AG09319 (cell line): ENCODE measurements around the gene COG7.

ENCODE experiments used
- DNase-seq: peaks from one replicate; pipeline ENCODE4 v3.0.0-alpha.2; 2010; ENCODE audit warnings: low read depth; ENCODE audit errors: extremely low read depth
- CTCF ChIP-seq: IDR thresholded peaks from 2 replicates; pipeline ENCODE4 v1.5.1; 2011; ENCODE audit warnings: low read depth, mild to moderate bottlenecking, inconsistent platforms, low read length, moderate library complexity

Gene COG7

GRCh38 chr16:23365602-23366240 is 87.3 kb downstream of the COG7 start:
- DNase-seq, result no peak
- TF ChIP-seq CTCF, result no peak

GRCh38 chr16:23362460-23363317 is 90.3 kb downstream of the COG7 start:
- TF ChIP-seq CTCF, result no peak
- DNase-seq, result no peak

DNA sequence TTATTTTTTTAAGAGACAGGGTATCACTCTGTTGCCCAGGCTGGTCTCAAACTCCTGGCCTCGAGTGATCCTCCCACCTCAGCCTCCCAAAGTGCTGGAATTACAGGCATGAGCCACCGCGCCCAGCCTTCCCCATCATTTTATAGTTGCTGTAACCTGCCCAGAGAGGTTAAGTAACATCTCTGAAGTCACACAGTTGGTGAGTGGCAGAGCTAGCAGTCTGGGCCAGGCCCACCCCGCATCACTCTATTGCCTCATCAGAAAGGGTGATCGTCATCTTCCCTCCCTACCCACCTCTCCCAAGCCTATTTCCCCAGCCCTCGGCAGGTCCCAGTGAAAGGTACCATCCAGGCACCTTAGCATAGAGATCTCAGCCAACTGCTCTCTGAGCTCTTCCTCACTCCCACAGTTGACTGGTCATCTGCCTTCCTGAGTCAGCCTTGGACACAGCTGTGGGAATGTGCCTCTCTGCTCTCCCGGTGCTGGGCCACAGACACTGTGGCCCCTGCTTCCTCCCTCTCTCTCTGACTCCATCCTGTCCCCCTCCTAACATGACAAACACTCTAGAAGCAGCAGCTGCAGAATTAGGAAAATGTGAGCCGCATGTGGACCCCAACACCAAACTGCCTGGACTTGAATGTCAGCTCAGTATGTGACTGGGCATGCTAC is 93.8 kb downstream of the COG7 start:
- no peak for TF ChIP-seq CTCF
- DNase-seq, result no peak

DNA sequence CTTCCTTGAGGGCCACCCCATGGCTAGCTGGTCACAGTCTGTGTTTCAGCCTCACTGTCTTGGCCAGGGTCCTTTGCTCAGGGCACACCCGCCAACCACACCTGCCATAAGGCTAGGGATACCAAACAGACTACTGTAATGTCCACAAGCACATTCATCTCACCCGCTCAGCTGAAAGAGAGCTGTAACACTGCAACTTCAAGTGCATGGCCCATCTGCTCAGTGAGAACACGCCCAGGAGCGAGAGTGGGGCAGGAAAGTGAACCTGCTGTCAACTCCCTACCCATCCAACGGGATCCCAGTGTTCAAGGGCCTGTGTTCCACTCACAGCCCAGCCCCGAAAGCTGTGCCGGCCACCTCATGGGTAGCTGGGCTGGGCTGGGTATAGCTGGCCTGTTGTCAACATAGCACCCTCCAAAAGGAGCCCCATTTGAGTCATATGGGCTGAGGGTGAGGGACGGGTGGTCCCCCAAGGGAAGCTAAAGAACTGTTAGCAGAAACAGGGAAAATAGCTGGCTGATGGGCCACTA is 95.2 kb downstream of the COG7 start:
- no peak for DNase-seq
- no peak for TF ChIP-seq CTCF

DNA sequence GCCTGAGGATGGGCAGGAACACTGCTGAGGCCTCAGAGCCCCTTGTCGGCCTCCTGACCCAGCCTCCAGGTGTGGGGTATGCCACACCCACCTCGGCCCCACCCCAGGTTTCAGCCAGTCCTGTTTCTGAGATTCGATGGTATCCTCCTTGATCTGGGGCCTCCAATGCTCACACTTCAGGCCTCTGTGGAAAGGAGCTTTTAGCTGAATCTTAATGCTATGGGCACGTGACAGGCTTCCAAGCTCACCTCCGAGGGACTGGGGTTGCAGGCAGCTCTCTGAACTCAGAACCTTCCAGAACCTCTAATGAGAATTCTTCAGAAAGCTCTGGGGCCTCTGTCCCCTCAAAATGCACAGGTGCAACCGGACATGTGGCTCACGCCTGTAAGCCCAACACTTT is 96.0 kb downstream of the COG7 start:
- no peak for TF ChIP-seq CTCF
- no peak for DNase-seq

DNA sequence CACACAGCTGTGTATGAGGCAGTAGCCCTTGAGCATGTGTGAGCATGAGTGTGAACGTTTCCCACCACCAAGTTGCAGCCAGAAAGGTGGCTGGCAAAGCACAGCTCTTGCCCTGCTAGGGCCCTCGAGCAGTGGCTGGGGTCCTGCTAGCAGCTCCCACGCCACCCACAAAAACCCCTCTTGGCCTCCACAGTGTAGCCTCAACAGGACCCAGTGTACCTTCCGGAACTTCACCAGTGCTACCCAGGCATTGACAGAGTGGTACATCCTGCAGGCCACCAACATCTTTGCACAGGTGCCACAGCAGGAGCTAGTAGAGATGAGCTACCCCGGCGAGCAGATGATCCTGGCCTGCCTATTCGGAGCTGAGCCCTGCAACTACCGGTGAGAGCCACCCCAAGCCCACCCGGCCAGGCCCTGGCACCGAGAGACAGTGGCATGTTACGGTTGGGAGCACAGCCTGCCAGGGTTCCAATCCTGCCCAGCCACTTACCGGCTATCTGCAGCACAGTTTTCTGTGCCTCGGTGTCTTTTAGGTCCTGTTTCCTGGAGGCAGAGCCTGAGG is 97.8 kb downstream of the COG7 start:
- no peak for DNase-seq
- TF ChIP-seq CTCF, result no peak

- TF ChIP-seq CTCF, result no peak
- DNase-seq, result no peak
These were observed 98.7 kb downstream of the COG7 start for GRCh38 chr16:23354246-23354645.
